ENCODE measurements around the gene SLC16A6.
"Not testable (repeated sequence)": the region's sequence is repeated elsewhere in the genome, so short reads cannot be mapped to it uniquely, and the experiment has no call there.

GRCh38 chr17:68232741-68233140 is 58.2 kb downstream of the SLC16A6 start:
- TF ChIP-seq EZH2 (IDR thresholded peaks at IDR 0.05; ENCODE audit: low read length, unreplicated experiment); CTCF (conservative IDR thresholded peaks at IDR 0.05; ENCODE audit: low read depth, low read length); EZH2phosphoT487 (IDR thresholded peaks at IDR 0.05; ENCODE audit: borderline replicate concordance, low read length): not testable (repeated sequence)

Data from PC-3 (cell line).